ENCODE results near the gene ATP8B3. TPM values are rescaled to one million over a fixed set of nuclear protein-coding genes. Genes with fewer than 3 reads are reported as not detected.

ATP8B3 gene
- total and polyA plus RNA-seq, 3 donors from 2014 or later, result 33.2 to 84.2 (median 38.0) TPM

- Histone ChIP-seq H3K27ac (no peak overlapping the region), H3K4me3 (no peak overlapping the region), H3K36me3 (ENCODE audit: low read depth, missing control alignments) (no peaks in the 10 kb centered on the region), H3K9me3 (no peaks in the 10 kb centered on the region), H3K27me3 (no peaks in the 10 kb centered on the region), H3K4me1 (peaks cover 81% of the 10 kb centered on the region)
- DNase-seq, result no peak
- intact Hi-C loops (cut with DNase I; ENCODE audit: low total_unique reads), result no loop called here
- TF ChIP-seq POLR2A (IDR thresholded peaks at IDR 0.05) (no peak), CTCF (IDR thresholded peaks at IDR 0.05) (peak; percentile 70 to 89 (median 81))
- WGBS, 2 donors, result 48% methylated on average over 15 to 23 of the region's 23 CpGs
These were observed 25.6 kb upstream of the ATP8B3 start for GRCh38 chr19:1837625-1838105.

GRCh38 chr19:1837222-1837565, 25.1 kb upstream of the ATP8B3 start:
- no peaks in the 10 kb centered on the region for H3K27me3 ChIP-seq
- H3K4me3 ChIP-seq, result no peak overlapping the region
- no peak for DNase-seq
- H3K27ac ChIP-seq, result no peak overlapping the region
- H3K9me3 ChIP-seq, result no peaks in the 10 kb centered on the region
- WGBS, 2 donors, result 54 to 68% methylated on average over 6 to 11 of the region's 11 CpGs
- peaks cover 81% of the 10 kb centered on the region for H3K4me1 ChIP-seq
- intact Hi-C loops (cut with DNase I; ENCODE audit: low total_unique reads), result no loop called here
- H3K36me3 ChIP-seq (ENCODE audit: low read depth, missing control alignments), result no peaks in the 10 kb centered on the region
- TF ChIP-seq CTCF (IDR thresholded peaks at IDR 0.05), result no peak

- Histone ChIP-seq H3K9me3 (no peaks in the 10 kb centered on the region), H3K4me1 (peaks cover 81% of the 10 kb centered on the region), H3K27me3 (no peaks in the 10 kb centered on the region), H3K27ac (peak overlapping the region in 1 of 2 donors; percentile 14), H3K4me3 (no peak overlapping the region), H3K36me3 (ENCODE audit: low read depth, missing control alignments) (no peaks in the 10 kb centered on the region)
- TF ChIP-seq POLR2A (IDR thresholded peaks at IDR 0.05) (no peak), CTCF (IDR thresholded peaks at IDR 0.05) (no peak)
- intact Hi-C loops (cut with DNase I; ENCODE audit: low total_unique reads), result no loop called here
- DNase-seq, result no peak
- 82 to 89% methylated on average over 28 to 31 of the region's 31 CpGs for WGBS, 2 donors
These were observed 24.6 kb upstream of the ATP8B3 start for GRCh38 chr19:1836458-1837221.

- peak; percentile 93 for DNase-seq
- intact Hi-C loops (cut with DNase I; ENCODE audit: low total_unique reads), result no loop called here
- 16 to 67% methylated on average over 3 to 6 of the region's 15 CpGs for WGBS, 2 donors
- no peaks in the 10 kb centered on the region for H3K27me3 ChIP-seq
- peaks cover 64% of the 10 kb centered on the region for H3K4me1 ChIP-seq
- H3K36me3 ChIP-seq (ENCODE audit: low read depth, missing control alignments), result no peaks in the 10 kb centered on the region
- H3K4me3 ChIP-seq, result no peak overlapping the region
- TF ChIP-seq CTCF (IDR thresholded peaks at IDR 0.05) (no peak), POLR2A (IDR thresholded peaks at IDR 0.05) (no peak)
- H3K9me3 ChIP-seq, result no peaks in the 10 kb centered on the region
- H3K27ac ChIP-seq, result peak overlapping the region in 1 of 2 donors; percentile 66
These were observed 21.5 kb upstream of the ATP8B3 start for GRCh38 chr19:1833540-1833939.

Data from testis (tissue), 3 donors.